ENCODE results near the gene C1orf52.

C1orf52 gene

GRCh38 chr1:85230305-85230977 lies 29.0 kb downstream of the C1orf52 start:
- DNase-seq (ENCODE audit: low read depth in 3 of 3) = no peak

- no peak for DNase-seq (ENCODE audit: low read depth in 3 of 3)
Observed at GRCh38 chr1:85229574-85230097, 29.8 kb downstream of the C1orf52 start.

- no peak for DNase-seq (ENCODE audit: low read depth in 3 of 3)
Observed at GRCh38 chr1:85228972-85229371, 30.5 kb downstream of the C1orf52 start.

GRCh38 chr1:85225624-85226380 lies 33.7 kb downstream of the C1orf52 start:
- no peak for DNase-seq (ENCODE audit: low read depth in 3 of 3)

GRCh38 chr1:85224734-85225623 lies 34.5 kb downstream of the C1orf52 start:
- DNase-seq (ENCODE audit: low read depth in 3 of 3) = no peak

- DNase-seq (ENCODE audit: low read depth in 3 of 3) = no peak
Observed at GRCh38 chr1:85224295-85224694, 35.2 kb downstream of the C1orf52 start.

GRCh38 chr1:85223334-85223733 lies 36.1 kb downstream of the C1orf52 start:
- DNase-seq (ENCODE audit: low read depth in 3 of 3) = no peak

GRCh38 chr1:85220756-85221201 lies 38.7 kb downstream of the C1orf52 start:
- DNase-seq (ENCODE audit: low read depth in 3 of 3) = no peak

GRCh38 chr1:85219853-85220610 lies 39.4 kb downstream of the C1orf52 start:
- no peak for DNase-seq (ENCODE audit: low read depth in 3 of 3)

GRCh38 chr1:85216697-85217096 lies 42.8 kb downstream of the C1orf52 start:
- no peak for DNase-seq (ENCODE audit: low read depth in 3 of 3)

GRCh38 chr1:85214654-85215053 lies 44.8 kb downstream of the C1orf52 start:
- no peak for DNase-seq (ENCODE audit: low read depth in 3 of 3)

- DNase-seq (ENCODE audit: low read depth in 3 of 3) = no peak
Observed at GRCh38 chr1:85208488-85208887, 51.0 kb downstream of the C1orf52 start.

- DNase-seq (ENCODE audit: low read depth in 3 of 3) = no peak
Observed at GRCh38 chr1:85203573-85204171, 55.8 kb downstream of the C1orf52 start.

GRCh38 chr1:85202864-85203255 lies 56.6 kb downstream of the C1orf52 start:
- no peak for DNase-seq (ENCODE audit: low read depth in 3 of 3)

GRCh38 chr1:85202092-85202863 lies 57.2 kb downstream of the C1orf52 start:
- DNase-seq (ENCODE audit: low read depth in 3 of 3) = no peak

GRCh38 chr1:85201340-85202091 lies 57.9 kb downstream of the C1orf52 start:
- DNase-seq (ENCODE audit: low read depth in 3 of 3) = peak; percentile 15 to 32 (median 31)

- peak; percentile 36 to 52 (median 38) for DNase-seq (ENCODE audit: low read depth in 3 of 3)
Observed at GRCh38 chr1:85200463-85201339, 58.8 kb downstream of the C1orf52 start, which contains the start of gene SYDE2. Gene SYDE2 (minus strand): TSS chr1:85201016. CDS start chr1:85200996, 20 bp downstream.

All from stimulated activated CD4-positive, alpha-beta T cell treated with anti-CD3 and anti-CD28 coated beads, TNF-alpha, amount 100 ng/mL, for 48 hours (primary cell).